ENCODE measurements around the gene KLF3. TPM values are rescaled to one million over a fixed set of nuclear protein-coding genes. Genes with fewer than 3 reads are reported as not detected.

KLF3 gene
- total RNA-seq, 1 experiment from 2014 or later, result 14.6 TPM

- POLR2A ChIA-PET (ENCODE audit: unreplicated experiment), result no interaction called here
- ATAC-seq (no peak), DNase-seq (no peak)
- Histone ChIP-seq H3K27me3 (ENCODE audit: low read length) (no peaks in the 10 kb centered on the region), H4K20me1 (ENCODE audit: low read length) (peaks cover 22% of the 10 kb centered on the region), H3F3A (ENCODE audit: low read length, unreplicated experiment) (no peaks in the 10 kb centered on the region), H3K79me2 (ENCODE audit: low read length) (peaks cover 82% of the 10 kb centered on the region), H3K4me3 (ENCODE audit: low read length) (no peak overlapping the region), H3K9ac (ENCODE audit: low read length) (no peak overlapping the region), H3K36me3 (ENCODE audit: low read depth, low read length) (peaks cover 12% of the 10 kb centered on the region; the same call in 1 of the 2 replicates), H3K27ac (ENCODE audit: low read length) (no peak overlapping the region), H3K9me3 (ENCODE audit: low read length) (no peaks in the 10 kb centered on the region), H3K9me2 (replicated peaks; ENCODE audit: low read length) (no peaks in the 10 kb centered on the region), H3K4me2 (ENCODE audit: low read length) (no peak overlapping the region), H3K4me1 (ENCODE audit: insufficient read depth, low read length) (peaks cover 31% of the 10 kb centered on the region), H2AFZ (ENCODE audit: low read length) (no peak overlapping the region)
- TF ChIP-seq EZH2phosphoT487 (IDR thresholded peaks at IDR 0.05; ENCODE audit: borderline replicate concordance, low read length) (no peak), CTCF (conservative IDR thresholded peaks at IDR 0.05; ENCODE audit: low read depth, low read length) (no peak), EZH2 (IDR thresholded peaks at IDR 0.05; ENCODE audit: low read length, unreplicated experiment) (no peak)
- intact Hi-C loops (cut with micrococcal nuclease), result loop anchor here (5.0 to 10.0 kb wide), 2 partner anchors 50 to 163 kb away; no protein-coding TSS in a partner anchor
- no TSS peak for BruUV-seq (replicated peaks)
- CTCF ChIA-PET, result no interaction called here
These were observed 13.4 kb downstream of the KLF3 start for GRCh38 chr4:38677441-38677840.

GRCh38 chr4:38678078-38678477, 14.1 kb downstream of the KLF3 start:
- H4K20me1 ChIP-seq (ENCODE audit: low read length), result peaks cover 22% of the 10 kb centered on the region
- no peak overlapping the region for H3K4me2 ChIP-seq (ENCODE audit: low read length)
- no peaks in the 10 kb centered on the region for H3F3A ChIP-seq (ENCODE audit: low read length, unreplicated experiment)
- ATAC-seq (no peak), DNase-seq (no peak)
- H3K9me2 ChIP-seq (replicated peaks; ENCODE audit: low read length), result no peaks in the 10 kb centered on the region
- no peak overlapping the region for H3K9ac ChIP-seq (ENCODE audit: low read length)
- POLR2A ChIA-PET (ENCODE audit: unreplicated experiment), result no interaction called here
- intact Hi-C loops (cut with micrococcal nuclease), result loop anchor here (5.0 to 10.0 kb wide), 2 partner anchors 49 to 163 kb away; no protein-coding TSS in a partner anchor
- H3K9me3 ChIP-seq (ENCODE audit: low read length), result no peaks in the 10 kb centered on the region
- no peak overlapping the region for H3K4me3 ChIP-seq (ENCODE audit: low read length)
- CTCF ChIA-PET, result no interaction called here
- no peak overlapping the region for H2AFZ ChIP-seq (ENCODE audit: low read length)
- H3K4me1 ChIP-seq (ENCODE audit: insufficient read depth, low read length), result peaks cover 24% of the 10 kb centered on the region
- peaks cover 12% of the 10 kb centered on the region; the same call in 1 of the 2 replicates for H3K36me3 ChIP-seq (ENCODE audit: low read depth, low read length)
- no TSS peak for BruUV-seq (replicated peaks)
- H3K27me3 ChIP-seq (ENCODE audit: low read length), result no peaks in the 10 kb centered on the region
- H3K27ac ChIP-seq (ENCODE audit: low read length), result no peak overlapping the region
- TF ChIP-seq CTCF (conservative IDR thresholded peaks at IDR 0.05; ENCODE audit: low read depth, low read length) (no peak), EZH2 (IDR thresholded peaks at IDR 0.05; ENCODE audit: low read length, unreplicated experiment) (no peak), EZH2phosphoT487 (IDR thresholded peaks at IDR 0.05; ENCODE audit: borderline replicate concordance, low read length) (no peak)
- peaks cover 80% of the 10 kb centered on the region for H3K79me2 ChIP-seq (ENCODE audit: low read length)

GRCh38 chr4:38679921-38680320, 15.9 kb downstream of the KLF3 start:
- H3K9me3 ChIP-seq (ENCODE audit: low read length), result no peaks in the 10 kb centered on the region
- peaks cover 75% of the 10 kb centered on the region for H3K79me2 ChIP-seq (ENCODE audit: low read length)
- peaks cover 26% of the 10 kb centered on the region for H4K20me1 ChIP-seq (ENCODE audit: low read length)
- no peak overlapping the region for H3K4me2 ChIP-seq (ENCODE audit: low read length)
- H3F3A ChIP-seq (ENCODE audit: low read length, unreplicated experiment), result no peaks in the 10 kb centered on the region
- intact Hi-C loops (cut with micrococcal nuclease), result loop anchor here (5.0 to 10.0 kb wide), 2 partner anchors 47 to 165 kb away; no protein-coding TSS in a partner anchor
- POLR2A ChIA-PET (ENCODE audit: unreplicated experiment), result no interaction called here
- no peak overlapping the region for H2AFZ ChIP-seq (ENCODE audit: low read length)
- no peak overlapping the region for H3K9ac ChIP-seq (ENCODE audit: low read length)
- DNase-seq, result no peak
- TF ChIP-seq EZH2 (IDR thresholded peaks at IDR 0.05; ENCODE audit: low read length, unreplicated experiment) (no peak), EZH2phosphoT487 (IDR thresholded peaks at IDR 0.05; ENCODE audit: borderline replicate concordance, low read length) (no peak), CTCF (conservative IDR thresholded peaks at IDR 0.05; ENCODE audit: low read depth, low read length) (no peak)
- no peak for ATAC-seq
- CTCF ChIA-PET, result no interaction called here
- no peak overlapping the region for H3K4me3 ChIP-seq (ENCODE audit: low read length)
- H3K27ac ChIP-seq (ENCODE audit: low read length), result no peak overlapping the region
- peaks cover 6% of the 10 kb centered on the region for H3K4me1 ChIP-seq (ENCODE audit: insufficient read depth, low read length)
- H3K27me3 ChIP-seq (ENCODE audit: low read length), result no peaks in the 10 kb centered on the region
- peaks cover 19% of the 10 kb centered on the region; the same call in 1 of the 2 replicates for H3K36me3 ChIP-seq (ENCODE audit: low read depth, low read length)
- no peaks in the 10 kb centered on the region for H3K9me2 ChIP-seq (replicated peaks; ENCODE audit: low read length)
- no TSS peak for BruUV-seq (replicated peaks)
